Right lobe of liver (tissue), 4 donors: Measurements from ENCODE around the gene SPTLC3.

ENCODE experiments used
- POLR2A ChIP-seq: fragments of 450-650 bp; IDR thresholded peaks from one replicate; pipeline ENCODE4 v1.6.1; 2017; ENCODE audit warnings: antibody characterized with exemption, mild to moderate bottlenecking
- TF ChIP-seq, protein P1 (sequence below), 4 donors: fragments of 200-600 bp in 3 of 4; fragments of 450-650 bp in 1 of 4; IDR thresholded peaks; one replicate each; pipeline versions ENCODE4 v1.5.1 to v1.8.0; 2016 to 2022; ENCODE audit warnings: antibody characterized with exemption in 4 of 4, mild to moderate bottlenecking in 2 of 4
- donor health status: DM: no; HTN: no; CAD: no.
- donor health status: DM: no; HTN: no; CAD: no.
- donor health status: DM: no; HTN: yes; CAD: no.

DNA sequence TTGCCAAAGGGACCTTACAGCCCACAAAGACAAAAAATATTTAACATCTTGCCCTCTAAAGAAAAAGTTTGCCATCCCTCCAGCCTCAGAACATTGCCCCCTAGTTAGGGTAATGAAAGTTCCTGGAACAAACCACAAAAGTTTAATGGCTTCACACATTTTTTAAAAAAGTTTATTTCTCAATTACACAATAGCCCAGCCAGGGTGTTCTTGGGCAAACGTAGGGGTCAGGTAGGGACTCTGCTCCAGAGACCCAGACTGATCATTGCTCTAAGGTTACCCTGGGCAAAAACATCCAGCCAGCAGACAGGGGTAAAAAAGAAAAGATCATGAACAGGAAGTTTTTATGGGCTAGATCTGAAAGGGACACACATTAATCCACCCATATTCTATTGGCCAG is 207.8 kb downstream of the SPTLC3 start:
- TF ChIP-seq, protein P1, sequence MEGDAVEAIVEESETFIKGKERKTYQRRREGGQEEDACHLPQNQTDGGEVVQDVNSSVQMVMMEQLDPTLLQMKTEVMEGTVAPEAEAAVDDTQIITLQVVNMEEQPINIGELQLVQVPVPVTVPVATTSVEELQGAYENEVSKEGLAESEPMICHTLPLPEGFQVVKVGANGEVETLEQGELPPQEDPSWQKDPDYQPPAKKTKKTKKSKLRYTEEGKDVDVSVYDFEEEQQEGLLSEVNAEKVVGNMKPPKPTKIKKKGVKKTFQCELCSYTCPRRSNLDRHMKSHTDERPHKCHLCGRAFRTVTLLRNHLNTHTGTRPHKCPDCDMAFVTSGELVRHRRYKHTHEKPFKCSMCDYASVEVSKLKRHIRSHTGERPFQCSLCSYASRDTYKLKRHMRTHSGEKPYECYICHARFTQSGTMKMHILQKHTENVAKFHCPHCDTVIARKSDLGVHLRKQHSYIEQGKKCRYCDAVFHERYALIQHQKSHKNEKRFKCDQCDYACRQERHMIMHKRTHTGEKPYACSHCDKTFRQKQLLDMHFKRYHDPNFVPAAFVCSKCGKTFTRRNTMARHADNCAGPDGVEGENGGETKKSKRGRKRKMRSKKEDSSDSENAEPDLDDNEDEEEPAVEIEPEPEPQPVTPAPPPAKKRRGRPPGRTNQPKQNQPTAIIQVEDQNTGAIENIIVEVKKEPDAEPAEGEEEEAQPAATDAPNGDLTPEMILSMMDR (IDR thresholded peaks at IDR 0.05): no peak
- TF ChIP-seq POLR2A: no peak
